SHP77 treated with DMSO at 0.1 percent for 48 hours (cell line): ENCODE measurements around the gene CPLX4.

ENCODE experiments used
- DNase-seq: peaks from one replicate; lab custom pipeline; 2025; lab: John Stamatoyannopoulos, UW

CPLX4 gene

DNA sequence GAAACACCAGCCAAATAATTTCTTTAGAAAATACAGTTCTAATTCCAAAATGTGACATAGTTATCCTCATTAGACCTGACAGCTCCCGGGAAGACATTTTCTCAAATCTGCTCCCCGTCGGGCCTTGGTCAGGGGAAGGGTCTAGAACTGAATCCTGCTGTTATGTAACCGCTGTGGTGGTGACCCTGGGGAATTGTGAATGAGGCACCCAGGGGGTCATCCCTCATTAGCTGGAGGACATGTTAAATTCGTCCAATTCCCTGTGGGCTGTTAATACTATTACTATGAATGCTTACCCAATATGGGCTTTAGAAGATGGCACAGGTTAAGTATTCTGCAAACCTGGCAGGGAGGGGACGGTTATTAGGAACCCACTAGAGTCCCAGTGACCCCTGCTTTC, 11.8 kb downstream of the CPLX4 start:
- no peak for DNase-seq

DNA sequence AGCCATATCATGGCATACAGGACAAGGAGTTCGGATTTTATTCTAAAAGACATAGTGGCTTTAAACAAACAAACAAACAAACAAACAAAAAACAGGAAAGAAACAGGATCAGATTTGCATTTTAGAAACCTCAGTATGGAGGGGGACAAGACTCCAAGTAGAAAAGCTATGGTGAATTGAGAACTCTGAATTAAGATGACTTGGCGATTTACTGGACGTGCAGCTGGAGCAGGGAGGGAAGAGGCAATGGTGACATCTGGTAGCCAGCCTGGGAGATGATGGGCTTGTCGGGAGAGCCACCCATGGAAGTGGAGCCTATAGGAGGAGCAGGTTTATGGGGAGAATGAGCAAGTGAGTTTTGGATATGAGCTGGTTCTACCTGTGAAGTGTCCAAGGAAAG, 13.2 kb downstream of the CPLX4 start:
- DNase-seq = no peak

DNA sequence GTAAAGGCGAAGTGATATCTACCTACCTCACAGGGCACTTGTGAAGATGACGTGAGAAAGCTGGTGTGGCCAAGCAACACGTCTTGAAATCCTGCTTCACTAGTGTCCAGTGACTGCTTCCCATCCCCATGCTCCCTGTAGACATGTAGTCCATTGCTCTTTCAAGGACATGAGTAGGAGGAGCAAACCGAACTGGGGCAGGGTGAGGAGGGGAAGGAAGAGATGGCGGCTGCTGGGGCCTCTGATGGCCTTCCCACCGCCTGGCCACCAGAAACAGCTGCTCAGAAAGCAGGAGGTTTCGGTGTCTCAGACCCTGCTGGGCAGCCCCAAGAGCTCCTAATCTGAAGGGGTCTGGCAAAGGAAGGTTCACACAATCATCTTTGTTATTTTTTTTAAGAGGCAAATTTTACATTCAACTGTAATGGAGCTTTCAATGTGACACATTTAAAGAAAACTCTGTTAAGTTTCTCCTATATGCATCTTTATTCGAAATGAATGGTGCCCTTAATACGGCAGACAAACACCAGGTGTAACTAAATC, 14.7 kb downstream of the CPLX4 start:
- DNase-seq = no peak

GRCh38 chr18:59303006-59303405, 15.4 kb downstream of the CPLX4 start:
- no peak for DNase-seq

- no peak for DNase-seq
Measured at GRCh38 chr18:59301929-59302328, 16.5 kb downstream of the CPLX4 start.

- no peak for DNase-seq
Measured at GRCh38 chr18:59300676-59301285, 17.7 kb downstream of the CPLX4 start.

- no peak for DNase-seq
Measured at GRCh38 chr18:59298871-59299270, 19.6 kb downstream of the CPLX4 start.

- no peak for DNase-seq
Measured at GRCh38 chr18:59293317-59293716, 25.1 kb downstream of the CPLX4 start.

GRCh38 chr18:59286341-59286740, 32.1 kb downstream of the CPLX4 start:
- DNase-seq = no peak

- no peak for DNase-seq
Measured at GRCh38 chr18:59282341-59282740, 36.1 kb downstream of the CPLX4 start.

DNA sequence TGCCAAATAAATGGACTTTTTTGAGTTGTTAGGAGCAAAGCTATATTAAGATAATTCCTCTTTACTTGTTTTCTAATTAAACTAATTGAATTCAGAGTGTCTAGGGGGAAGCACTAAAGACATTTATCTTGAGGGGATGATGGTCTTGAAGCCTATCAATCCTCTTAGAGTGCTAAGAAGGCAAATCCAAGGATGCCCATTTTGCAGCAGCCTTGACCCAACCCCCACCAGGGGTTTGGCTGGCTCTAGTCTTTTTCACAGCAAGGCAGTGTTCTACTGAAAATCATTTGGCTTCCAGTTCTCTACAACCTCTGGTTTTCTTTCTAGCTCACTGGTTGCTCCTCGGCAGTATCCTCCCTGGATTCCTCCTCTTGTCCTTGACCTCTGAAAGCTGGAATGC, 38.7 kb downstream of the CPLX4 start:
- no peak for DNase-seq

GRCh38 chr18:59279193-59279592, 39.3 kb downstream of the CPLX4 start:
- DNase-seq = no peak

GRCh38 chr18:59278793-59279192, 39.7 kb downstream of the CPLX4 start:
- DNase-seq = no peak

DNA sequence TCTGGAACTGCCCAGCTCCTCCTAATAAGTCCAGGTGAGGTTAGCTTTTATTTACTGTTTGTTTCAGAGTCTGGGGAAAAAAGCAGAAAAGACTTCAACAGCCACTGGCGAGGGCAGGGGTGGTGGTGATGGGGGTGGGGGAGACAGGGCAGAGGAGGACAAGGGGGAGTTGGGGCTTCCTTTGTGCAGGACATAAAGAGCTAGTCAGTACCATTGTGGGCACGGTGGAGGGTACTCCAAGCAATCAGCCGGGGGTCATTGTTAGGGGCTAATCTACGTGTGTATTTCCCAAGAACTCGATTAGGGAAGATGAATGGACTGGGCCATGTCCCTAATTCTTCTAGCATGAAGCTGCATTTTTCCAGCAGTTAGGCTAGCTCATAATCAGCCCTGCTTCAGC, 42.4 kb downstream of the CPLX4 start:
- no peak for DNase-seq

DNA sequence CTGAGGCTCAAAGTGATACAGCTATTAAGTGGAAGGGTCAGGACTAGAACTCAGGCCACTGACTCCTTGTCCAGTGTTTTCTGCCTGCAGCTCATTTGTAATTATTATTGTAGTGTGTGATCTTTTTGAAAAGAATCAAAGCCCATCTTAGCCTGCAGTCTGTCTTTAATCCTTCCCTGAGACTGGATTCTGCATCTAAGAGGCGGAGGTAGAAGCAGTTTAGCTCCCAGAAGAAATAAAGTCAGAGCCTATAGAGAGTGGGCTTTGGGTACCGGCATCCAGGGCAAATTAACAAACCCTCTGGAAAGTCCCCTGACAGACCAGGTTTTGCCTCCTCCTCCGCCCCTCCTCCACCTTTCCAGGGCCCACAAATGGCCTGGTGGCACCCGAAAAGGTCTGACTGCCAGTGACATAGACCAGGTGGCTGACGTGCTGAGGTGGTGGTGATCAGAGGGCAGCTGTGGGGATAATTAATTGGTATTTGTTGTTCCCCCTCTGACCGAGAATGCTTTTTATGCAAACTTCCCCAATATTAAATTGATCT, 43.0 kb downstream of the CPLX4 start:
- no peak for DNase-seq

DNA sequence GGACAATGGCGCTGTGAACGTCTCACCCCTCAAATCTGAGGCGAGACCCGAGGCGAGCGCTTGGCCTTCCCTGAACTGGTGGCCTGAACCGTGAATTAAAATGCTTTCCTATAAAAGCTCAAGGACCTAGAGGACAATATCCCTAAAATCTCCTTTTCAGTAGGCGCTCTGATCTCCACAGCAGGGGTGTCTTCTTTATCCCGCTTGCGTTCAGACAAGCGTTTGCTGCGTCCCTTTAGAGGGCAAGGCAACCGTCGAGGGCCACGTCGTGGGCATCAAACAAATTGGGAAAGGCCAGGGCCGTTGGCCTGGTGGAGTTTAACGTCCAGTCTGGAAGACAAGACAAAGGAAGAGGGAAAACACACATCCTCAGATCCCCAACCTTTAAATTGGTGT, 43.9 kb downstream of the CPLX4 start:
- DNase-seq = no peak

DNA sequence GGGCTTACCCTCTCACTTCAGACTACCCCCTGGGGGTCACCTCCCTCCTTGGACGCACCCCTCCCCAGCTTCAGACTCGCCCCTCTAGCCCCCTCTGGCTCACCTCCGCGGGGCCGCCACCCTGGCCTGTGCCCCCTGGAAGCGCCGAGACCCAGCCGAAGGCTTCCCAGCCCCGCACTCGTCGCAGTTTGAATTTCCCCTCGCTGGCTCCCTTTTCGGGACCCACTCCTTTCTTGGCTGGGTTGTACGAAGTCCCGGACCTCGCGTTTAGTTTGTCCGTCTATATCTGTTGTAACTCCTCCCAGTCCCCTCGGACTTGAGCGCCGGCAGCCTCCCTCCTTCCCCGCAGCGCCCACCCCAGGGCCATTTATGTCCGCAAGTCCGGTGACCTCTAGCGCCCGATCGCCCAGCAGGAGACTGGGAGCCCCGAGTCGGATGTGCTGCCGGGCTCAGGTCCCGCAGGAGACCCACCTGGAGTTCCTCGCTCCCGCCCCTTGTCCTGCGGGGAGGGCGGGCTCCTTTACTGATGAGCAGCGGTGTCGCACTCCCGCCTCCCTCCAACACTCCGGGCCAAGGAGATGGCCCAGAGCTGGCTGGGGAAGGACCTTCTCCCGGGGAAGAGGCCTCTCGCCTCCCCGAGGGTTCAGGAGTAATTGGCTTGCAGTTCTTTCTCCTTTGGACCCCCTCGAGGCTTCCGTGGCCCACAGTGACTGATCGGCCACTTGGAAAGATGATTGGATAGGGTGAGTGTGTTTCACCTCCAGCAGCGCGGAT, 44.5 kb downstream of the CPLX4 start:
- no peak for DNase-seq

- DNase-seq = no peak
Measured at GRCh38 chr18:59272891-59273758, 45.3 kb downstream of the CPLX4 start, which contains the start of gene RAX. RAX (minus strand) TSS chr18:59273454; CDS start chr18:59273206, 248 bp downstream.

DNA sequence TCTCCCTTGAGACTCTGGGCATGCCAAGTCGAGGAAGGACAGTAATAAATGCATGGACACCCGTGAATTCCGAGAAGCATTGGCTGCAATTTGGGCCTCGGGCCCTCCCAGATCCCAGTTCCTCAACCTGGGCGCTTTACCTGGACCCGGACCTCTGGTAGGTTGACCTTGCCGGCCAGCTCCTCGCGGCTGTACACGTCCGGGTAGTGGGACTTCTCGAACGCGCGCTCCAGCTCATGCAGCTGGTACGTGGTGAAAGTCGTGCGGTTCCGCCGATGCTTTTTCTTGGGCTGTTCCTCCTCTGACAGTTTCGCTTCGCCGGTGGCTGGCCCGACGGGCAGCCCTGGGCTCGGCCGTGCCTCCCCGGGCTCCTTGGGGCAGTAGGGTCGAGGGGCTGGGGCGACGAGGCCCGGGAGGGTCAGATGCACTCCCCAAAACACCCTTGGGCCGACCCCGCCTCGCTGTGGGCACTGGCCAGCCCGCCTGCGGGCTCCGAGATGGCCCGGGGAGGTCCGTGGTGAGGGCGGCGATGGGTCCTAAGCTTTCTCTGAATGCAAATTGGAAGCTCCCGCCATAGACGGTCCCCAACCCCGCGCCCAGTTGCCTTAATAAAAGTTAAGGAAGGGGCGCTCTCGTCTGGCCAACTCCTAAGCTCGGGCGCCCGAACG, 46.1 kb downstream of the CPLX4 start:
- DNase-seq = no peak

GRCh38 chr18:59271606-59272220, 46.7 kb downstream of the CPLX4 start:
- no peak for DNase-seq

- DNase-seq = no peak
Measured at GRCh38 chr18:59270689-59271257, 47.7 kb downstream of the CPLX4 start.
